Transverse colon (tissue), 4 donors: ENCODE results near the gene PSORS1C1. TPM values are rescaled to one million over a fixed set of nuclear protein-coding genes. Genes with fewer than 3 reads are reported as not detected.
A peak's percentile ranks its signal among the peaks of the same experiment; 100 is the strongest.
"Not testable (repeated sequence)": the region's sequence is repeated elsewhere in the genome, so short reads cannot be mapped to it uniquely, and the experiment has no call there.

Experiments used
- DNase-seq: peaks from one replicate; pipeline ENCODE4 v3.0.0-alpha.2; 2019
- H3K27ac ChIP-seq, 4 donors: fragments of 200-600 bp; sonication (generic); 2 replicates each; pipeline ENCODE4 v1.5.1; 2016 to 2018; ENCODE audit warnings: inconsistent platforms in 4 of 4
- H3K27me3 ChIP-seq: fragments of 200-600 bp; sonication (generic); 2 replicates; pipeline ENCODE4 v1.5.1; 2017; ENCODE audit warnings: inconsistent platforms
- H3K36me3 ChIP-seq, 4 donors: fragments of 200-600 bp; sonication (generic); 2 replicates each; pipeline ENCODE4 v1.5.1; 2017 to 2019; ENCODE audit warnings: inconsistent platforms in 4 of 4
- H3K4me1 ChIP-seq, 4 donors: fragments of 200-600 bp; sonication (generic); 2 replicates each; pipeline ENCODE4 v1.5.1; 2017 to 2020; ENCODE audit warnings: inconsistent platforms in 4 of 4
- H3K4me3 ChIP-seq, 4 donors: fragments of 200-600 bp; sonication (generic); 1 replicate in 1 of 4; 2 replicates in 3 of 4; pipeline versions ENCODE4 v1.5.1 to v1.6.1; 2017 to 2019; ENCODE audit warnings: inconsistent platforms in 4 of 4
- H3K9me3 ChIP-seq, 2 donors: fragments of 200-600 bp; sonication (generic); 2 replicates each; pipeline ENCODE4 v1.5.1; 2017 to 2019; ENCODE audit warnings: inconsistent platforms in 2 of 2
- CTCF ChIP-seq, 5 experiments: fragments of 200-600 bp in 3 of 5; fragments of 450-650 bp in 2 of 5; sonication (generic) in 3 of 5; IDR thresholded peaks; 1 replicate in 2 of 5; 2 replicates in 3 of 5; pipeline ENCODE4 v1.5.1; 2016 to 2017; ENCODE audit warnings: antibody characterized with exemption in 5 of 5, inconsistent platforms in 3 of 5, mild to moderate bottlenecking in 2 of 5, moderate library complexity in 1 of 5
- EP300 ChIP-seq: sonication (generic); formaldehyde crosslinking; IDR thresholded peaks from one replicate; pipeline ENCODE4 v1.6.1; 2017; ENCODE audit warnings: antibody characterized with exemption, low read depth
- POLR2A ChIP-seq: fragments of 450-650 bp; IDR thresholded peaks from one replicate; pipeline ENCODE4 v1.6.1; 2016; ENCODE audit warnings: antibody characterized with exemption, mild to moderate bottlenecking, moderate library complexity
- POLR2AphosphoS5 ChIP-seq, 3 donors: sonication (generic); formaldehyde crosslinking; IDR thresholded peaks; one replicate each; pipeline ENCODE4 v1.6.1; 2016; ENCODE audit warnings: antibody characterized with exemption in 3 of 3
- WGBS, 2 donors: methylation state at CpG; one replicate each; pipeline ENCODE4 v1.1.5; 2018; ENCODE audit warnings: low coverage in 1 of 2; 5-methylcytosine and 5-hydroxymethylcytosine counted together
- in situ Hi-C, 4 donors: fragments of 200-750 bp; cut with MboI; loops; one replicate each; pipeline versions ENCODE4 v1.15.0 to v1.15.1; 2017; ENCODE audit warnings: low sequenced_read_pairs in 3 of 4, low pct_ligation_motif_present in 1 of 4, low pct_unique_long_range_greater_than_20kb in 1 of 4
- intact Hi-C: fragments of 100-400 bp; cut with DNase I; formaldehyde crosslinking; loops from one replicate; pipeline ENCODE4 v1.15.1; 2023; ENCODE audit warnings: low total_unique reads
- total RNA-seq, 4 donors: library from RNA; depleted of rRNA; stranded (reverse); fragments of >200 nt; gene quantifications; one replicate each; pipeline ENCODE4 v1.1.0, GENCODE V29; 2016

Gene PSORS1C1
- total RNA-seq, 4 donors from 2014 or later = 8.8 to 19.0 (median 13.4) TPM

DNA sequence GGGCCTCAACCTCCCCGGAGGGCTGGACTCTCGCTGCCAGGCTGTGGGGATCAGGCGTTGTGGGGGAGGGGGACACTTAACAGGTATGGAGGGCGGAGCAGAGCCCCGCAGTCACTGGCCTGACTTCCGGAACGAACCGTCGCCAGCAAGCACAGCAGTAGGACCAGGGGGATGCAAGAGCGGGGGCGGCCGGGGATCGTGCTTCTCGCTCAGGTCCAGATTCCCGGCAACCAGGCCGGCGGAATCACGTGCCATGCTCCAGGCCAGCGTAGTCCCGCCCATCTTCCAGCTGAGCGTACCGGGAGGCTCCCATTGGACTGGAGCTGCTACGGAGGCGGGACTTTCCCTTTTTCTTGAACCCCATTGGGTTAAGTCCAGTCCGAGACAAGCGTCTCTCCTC lies 65.9 kb downstream of the PSORS1C1 start:
- peaks cover 4 to 17% (median 11%) of the 10 kb centered on the region in 4 donors for H3K4me1 ChIP-seq
- peak overlapping the region in 1 of 4 donors; percentile 39 for H3K27ac ChIP-seq

GRCh38 chr6:31183287-31183686 lies 68.7 kb downstream of the PSORS1C1 start:
- H3K27ac ChIP-seq, intact Hi-C loops, H3K9me3 ChIP-seq, in situ Hi-C loops, DNase-seq, H3K36me3 ChIP-seq, H3K27me3 ChIP-seq: not testable (repeated sequence)
- peaks cover 9 to 23% (median 15%) of the 10 kb centered on the region in 4 donors for H3K4me1 ChIP-seq
- H3K4me3 ChIP-seq = peak overlapping the region in 1 of 4 donors; percentile 47
- WGBS, 2 donors = 90 to 93% methylated on average over 2 of the region's 2 CpGs

More for the DNA sequence above, 65.9 kb downstream of the PSORS1C1 start:
- peak overlapping the region in 3 of 4 donors; percentile 3 to 21 (median 7) for H3K4me3 ChIP-seq
- H3K27me3 ChIP-seq = no peaks in the 10 kb centered on the region
- no peaks in the 10 kb centered on the region for H3K36me3 ChIP-seq
- DNase-seq = no peak
- in situ Hi-C loops = no loop called here
- H3K9me3 ChIP-seq = no peaks in the 10 kb centered on the region
- WGBS, 2 donors = 93% methylated on average over 26 of the region's 26 CpGs; no CpG with 5 or more reads in 1 of the 2 donors
- intact Hi-C loops = no loop called here
- TF ChIP-seq POLR2A = no peak
- TF ChIP-seq POLR2AphosphoS5 (IDR thresholded peaks at IDR 0.05) = no peak
- no peak for TF ChIP-seq CTCF (IDR thresholded peaks at IDR 0.05)
- TF ChIP-seq EP300 = no peak

- peak overlapping the region in 2 of 4 donors; percentile 1 to 47 for H3K4me3 ChIP-seq
Measured at GRCh38 chr6:31183859-31184258, 69.3 kb downstream of the PSORS1C1 start.

DNA sequence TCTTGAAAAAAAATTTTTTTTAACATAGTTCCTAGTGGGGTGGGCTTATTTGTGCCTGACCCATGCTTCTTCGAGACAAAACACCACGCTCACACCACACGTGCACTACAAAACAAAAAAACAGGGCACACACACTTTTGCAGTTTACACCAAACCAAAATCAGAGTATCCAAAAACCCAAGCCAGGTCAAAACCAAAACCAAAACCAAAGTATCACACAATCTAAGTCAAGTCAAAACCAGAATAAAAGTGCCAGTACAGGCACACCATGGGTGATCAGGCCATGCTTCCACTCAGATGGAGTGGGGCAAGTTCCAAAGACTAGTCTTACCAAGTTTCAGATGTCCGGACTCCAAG lies 71.1 kb downstream of the PSORS1C1 start:
- H3K9me3 ChIP-seq, DNase-seq, in situ Hi-C loops, H3K27me3 ChIP-seq, H3K36me3 ChIP-seq, intact Hi-C loops: not testable (repeated sequence)
- peak overlapping the region; percentile 14 to 47 (median 32) for H3K4me3 ChIP-seq
- WGBS, 2 donors = 16 to 43% methylated on average over 3 to 4 of the region's 4 CpGs
- H3K4me1 ChIP-seq = peaks cover 0 to 10% (median 7%) of the 10 kb centered on the region in 4 donors
- H3K27ac ChIP-seq = peak overlapping the region; percentile 86 to 93 (median 90)

More at GRCh38 chr6:31183859-31184258, 69.3 kb downstream of the PSORS1C1 start:
- H3K9me3 ChIP-seq, in situ Hi-C loops, intact Hi-C loops, H3K36me3 ChIP-seq, H3K27me3 ChIP-seq, DNase-seq: not testable (repeated sequence)
- Histone ChIP-seq H3K4me1 (peaks cover 7 to 21% (median 11%) of the 10 kb centered on the region in 4 donors), H3K27ac (peak overlapping the region in 1 of 4 donors; percentile 9)
- 71% methylated on average over 6 of the region's 6 CpGs; no CpG with 5 or more reads in 1 of the 2 donors for WGBS, 2 donors

- no peaks in the 10 kb centered on the region for H3K27me3 ChIP-seq
- peak overlapping the region; percentile 86 to 93 (median 90) for H3K27ac ChIP-seq
- TF ChIP-seq EP300 = no peak
- TF ChIP-seq CTCF (IDR thresholded peaks at IDR 0.05) = no peak
- peak; percentile 84 for TF ChIP-seq POLR2A
- peak in 2 of 3 donors; percentile 63 to 76 for TF ChIP-seq POLR2AphosphoS5 (IDR thresholded peaks at IDR 0.05)
- intact Hi-C loops (no loop called here), in situ Hi-C loops (no loop called here)
- H3K4me1 ChIP-seq = peaks cover 0 to 10% (median 7%) of the 10 kb centered on the region in 4 donors
- H3K4me3 ChIP-seq = peak overlapping the region in 3 of 4 donors; percentile 29 to 47 (median 35)
- H3K36me3 ChIP-seq = no peaks in the 10 kb centered on the region
- peak; percentile 81 for DNase-seq
- no peaks in the 10 kb centered on the region for H3K9me3 ChIP-seq
- WGBS, 2 donors = 55 to 57% methylated on average over 9 to 24 of the region's 24 CpGs
Measured at GRCh38 chr6:31186052-31186734, 71.6 kb downstream of the PSORS1C1 start.
